Loucy (cell line): ENCODE data around the gene AGTRAP.

Experiments used
- H2AFZ ChIP-seq: fragments of 200-600 bp; sonication (generic); 2 replicates; pipeline ENCODE4 v1.6.0; 2016; ENCODE audit warnings: antibody characterized with exemption, mild to moderate bottlenecking, low read length, moderate library complexity
- H3F3A ChIP-seq: fragments of 200-600 bp; 2 replicates; pipeline ENCODE4 v1.6.0; 2016; ENCODE audit warnings: antibody characterized with exemption, low read depth, mild to moderate bottlenecking
- H3K27me3 ChIP-seq: fragments of 200-600 bp; sonication (generic); 2 replicates; pipeline ENCODE4 v1.6.1; 2014; ENCODE audit warnings: low read length, mild to moderate bottlenecking; ENCODE audit not compliant: insufficient read depth, poor library complexity, severe bottlenecking
- H3K36me3 ChIP-seq: fragments of 200-600 bp; sonication (generic); 2 replicates; pipeline ENCODE4 v1.6.1; 2016; ENCODE audit warnings: low read length; ENCODE audit not compliant: insufficient read depth
- H3K4me1 ChIP-seq: fragments of 200-600 bp; sonication (generic); 2 replicates; pipeline ENCODE4 v1.5.1; 2014; ENCODE audit warnings: low read length, mild to moderate bottlenecking; ENCODE audit not compliant: insufficient read depth, poor library complexity, severe bottlenecking
- H3K4me2 ChIP-seq: fragments of 200-600 bp; sonication (generic); 2 replicates; pipeline ENCODE4 v1.6.0; 2014; ENCODE audit warnings: antibody characterized with exemption, low read length, low read depth, mild to moderate bottlenecking; ENCODE audit not compliant: poor library complexity, severe bottlenecking
- H3K4me3 ChIP-seq: fragments of 200-600 bp; sonication (generic); 2 replicates; pipeline ENCODE4 v1.5.1; 2014; ENCODE audit warnings: low read length, mild to moderate bottlenecking, mixed read lengths; ENCODE audit not compliant: poor library complexity, severe bottlenecking
- H3K79me2 ChIP-seq: fragments of 200-600 bp; sonication (generic); 2 replicates; pipeline ENCODE4 v1.6.1; 2014; ENCODE audit warnings: low read length; ENCODE audit not compliant: insufficient read depth
- H3K9ac ChIP-seq: fragments of 200-600 bp; sonication (generic); 2 replicates; pipeline ENCODE4 v1.6.0; 2014; ENCODE audit warnings: mild to moderate bottlenecking, low read depth, low read length, moderate library complexity; ENCODE audit not compliant: poor library complexity, severe bottlenecking
- H3K9me2 ChIP-seq: fragments of 200-600 bp; sonication (generic); replicated peaks from 2 replicates; pipeline ENCODE4 v1.6.1; 2016; ENCODE audit warnings: low read depth, low read length, mixed read lengths
- H3K9me3 ChIP-seq: fragments of 200-600 bp; sonication (generic); 2 replicates; pipeline ENCODE4 v1.6.1; 2014; ENCODE audit warnings: mild to moderate bottlenecking, antibody characterized with exemption, low read length, low read depth; ENCODE audit not compliant: insufficient read depth
- H4K20me1 ChIP-seq: fragments of 200-600 bp; sonication (generic); 2 replicates; pipeline ENCODE4 v1.6.0; 2014; ENCODE audit warnings: antibody characterized with exemption, low read length, mild to moderate bottlenecking; ENCODE audit not compliant: insufficient read depth, poor library complexity, severe bottlenecking
- CTCF ChIP-seq: fragments of 200-600 bp; sonication (generic); conservative IDR thresholded peaks from 2 replicates; pipeline ENCODE4 v1.5.1; 2014; ENCODE audit warnings: mild to moderate bottlenecking, antibody characterized with exemption, low read length
- EZH2phosphoT487 ChIP-seq: fragments of 200-600 bp; IDR thresholded peaks from 2 replicates; pipeline ENCODE4 v1.6.1; 2018; ENCODE audit warnings: antibody characterized with exemption, mild to moderate bottlenecking, moderate library complexity, borderline replicate concordance

Gene AGTRAP

DNA sequence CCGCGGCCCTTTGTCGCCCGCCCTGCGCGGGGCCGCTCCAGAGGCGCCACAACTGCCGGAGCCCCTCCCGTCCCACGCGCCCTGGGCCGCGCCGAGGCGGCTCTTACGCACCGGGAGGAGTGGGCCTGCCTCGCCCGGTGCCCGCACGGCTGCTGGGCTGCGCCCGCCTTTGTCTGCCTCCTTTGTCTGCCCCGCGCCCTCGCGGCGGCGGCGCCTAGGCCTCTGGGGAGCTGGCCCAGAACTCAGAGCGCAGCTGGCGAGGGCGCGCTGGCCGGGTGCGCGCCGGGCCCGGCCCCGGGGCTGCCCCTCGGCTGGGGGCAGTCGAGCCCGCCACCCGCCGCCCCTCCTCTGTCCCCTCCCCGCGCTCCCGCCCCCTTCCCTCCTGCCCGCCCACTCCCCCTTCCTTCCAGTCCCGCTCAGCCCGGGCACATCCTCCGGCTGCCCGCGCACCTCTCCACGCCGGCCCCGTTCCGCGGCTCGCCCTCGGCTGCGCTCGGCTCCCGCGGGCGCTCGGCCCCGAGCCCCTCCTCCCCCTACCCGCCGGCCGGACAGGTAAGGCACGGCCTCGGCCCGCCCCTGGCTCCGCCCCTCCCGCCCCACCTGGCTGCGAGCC is 44.5 kb upstream of the AGTRAP start, which contains the start of gene DRAXIN:
DRAXIN (plus strand) TSS at position 409 of the 613 bp plus-strand sequence. CDS start 14,549 bp downstream, outside the sequence.
- peak within 1 kb of the TSS; percentile 79 for H3K4me2 ChIP-seq
- no peaks in the 10 kb centered on the region for H3K9me3 ChIP-seq
- H3K4me3 ChIP-seq: peak within 1 kb of the TSS; percentile 77
- H3K79me2 ChIP-seq: peaks cover 72% of the 10 kb centered on the region
- H2AFZ ChIP-seq: peak within 1 kb of the TSS; percentile 69
- H3K4me1 ChIP-seq: peaks cover 52% of the 10 kb centered on the region
- no peaks in the 10 kb centered on the region for H3K36me3 ChIP-seq
- TF ChIP-seq EZH2phosphoT487: no peak
- TF ChIP-seq CTCF: no peak
- H3F3A ChIP-seq: no peaks in the 10 kb centered on the region; the same call in 1 of the 2 replicates
- H4K20me1 ChIP-seq: no peaks in the 10 kb centered on the region
- H3K27me3 ChIP-seq: no peaks in the 10 kb centered on the region
- H3K9ac ChIP-seq: peak within 1 kb of the TSS; percentile 97
- H3K9me2 ChIP-seq: no peaks in the 10 kb centered on the region

- peak overlapping the region; percentile 79 for H3K4me2 ChIP-seq
- H3K4me1 ChIP-seq: peaks cover 56% of the 10 kb centered on the region
- peak overlapping the region; percentile 77 for H3K4me3 ChIP-seq
- H3K9ac ChIP-seq: peak overlapping the region; percentile 97
- H4K20me1 ChIP-seq: no peaks in the 10 kb centered on the region
- H3K9me2 ChIP-seq: no peaks in the 10 kb centered on the region
- no peaks in the 10 kb centered on the region for H3K36me3 ChIP-seq
- peaks cover 65% of the 10 kb centered on the region for H3K79me2 ChIP-seq
- H2AFZ ChIP-seq: no peak overlapping the region
- no peaks in the 10 kb centered on the region for H3K9me3 ChIP-seq
- TF ChIP-seq EZH2phosphoT487 (no peak), CTCF (no peak)
- no peaks in the 10 kb centered on the region; the same call in 1 of the 2 replicates for H3F3A ChIP-seq
- H3K27me3 ChIP-seq: no peaks in the 10 kb centered on the region
These were observed 43.8 kb upstream of the AGTRAP start for GRCh38 chr1:11691928-11692711.

- peak overlapping the region; percentile 97 for H3K9ac ChIP-seq
- peaks cover 58% of the 10 kb centered on the region for H3K4me1 ChIP-seq
- no peaks in the 10 kb centered on the region; the same call in 1 of the 2 replicates for H3F3A ChIP-seq
- no peaks in the 10 kb centered on the region for H3K9me3 ChIP-seq
- H3K4me3 ChIP-seq: peak overlapping the region; percentile 77
- TF ChIP-seq CTCF (no peak), EZH2phosphoT487 (no peak)
- H3K79me2 ChIP-seq: peaks cover 55% of the 10 kb centered on the region
- H3K9me2 ChIP-seq: no peaks in the 10 kb centered on the region
- H3K4me2 ChIP-seq: peak overlapping the region; percentile 79
- H2AFZ ChIP-seq: peak overlapping the region; percentile 3; the same call in 1 of the 2 replicates
- no peaks in the 10 kb centered on the region for H4K20me1 ChIP-seq
- no peaks in the 10 kb centered on the region for H3K27me3 ChIP-seq
- no peaks in the 10 kb centered on the region for H3K36me3 ChIP-seq
These were observed 42.8 kb upstream of the AGTRAP start for GRCh38 chr1:11693024-11693590.
